ENCODE measurements around the gene WNT5B.

The WNT5B gene

DNA sequence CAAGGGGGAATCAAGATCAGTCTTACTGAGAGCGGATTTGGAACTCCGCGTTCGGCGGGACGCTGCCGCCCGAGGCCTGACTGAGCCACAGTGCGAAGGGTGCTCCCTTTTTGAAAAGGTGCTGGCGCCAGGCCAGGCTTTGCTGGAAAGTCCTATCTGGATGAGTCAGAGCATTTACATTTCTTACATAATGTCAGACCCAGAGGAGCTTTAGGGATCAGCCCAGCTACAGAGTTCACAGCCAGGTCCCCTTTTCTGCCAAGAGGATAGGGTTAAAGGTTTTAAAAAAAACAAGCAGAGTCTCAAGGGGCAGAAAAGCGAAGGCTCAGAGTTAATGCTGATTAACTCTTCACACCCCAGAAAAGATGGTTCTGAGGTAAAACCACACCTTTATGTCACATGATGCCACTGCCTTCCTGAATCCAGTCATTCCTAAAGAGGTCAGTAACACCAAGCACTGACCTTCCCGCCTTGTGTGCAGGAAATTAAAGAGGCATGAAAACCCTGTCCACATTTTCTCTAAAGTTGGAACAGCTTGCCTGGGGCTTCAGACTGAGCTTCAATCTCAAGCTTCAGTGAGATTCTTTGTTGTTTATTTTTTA, 22.9 kb upstream of the WNT5B start:
- peak; percentile 75 for ATAC-seq

DNA sequence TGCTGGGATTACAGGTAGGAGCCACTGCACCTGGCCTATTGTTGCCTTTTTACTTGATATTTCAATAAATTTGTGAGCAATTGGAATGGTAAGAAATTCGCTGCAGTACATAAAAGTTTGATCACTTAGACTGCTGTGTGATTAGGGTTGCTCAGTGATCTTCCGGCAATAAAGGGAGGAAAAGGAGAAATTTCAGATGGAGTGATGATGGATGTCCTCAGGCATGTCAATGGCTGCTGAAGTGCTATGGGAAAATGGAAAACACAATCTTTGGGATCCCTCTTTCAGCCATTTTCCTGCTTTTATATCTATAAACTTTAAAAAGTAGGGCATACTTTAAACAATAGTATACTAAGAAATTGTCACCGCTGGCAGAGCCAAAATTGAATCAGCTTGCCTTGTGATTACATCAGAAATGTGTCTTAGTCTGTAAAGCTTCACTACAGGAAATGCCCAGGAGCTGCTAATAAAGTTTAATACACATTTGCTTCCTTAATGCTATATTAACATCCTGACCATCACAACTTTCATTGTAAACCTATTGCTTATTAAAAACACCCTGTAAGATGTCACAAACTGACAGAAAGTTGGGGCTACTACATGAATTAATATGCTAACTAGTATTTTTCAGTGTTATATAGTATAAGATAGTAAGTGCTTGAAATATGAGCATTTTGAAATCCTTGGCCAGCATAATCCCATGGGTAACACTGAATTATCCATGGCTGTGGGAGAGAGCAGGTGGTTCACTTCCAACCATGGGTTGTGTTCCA, 20.9 kb upstream of the WNT5B start:
- ATAC-seq = no peak
- TF ChIP-seq TCF4 (CRISPR knock-in tag; IDR thresholded peaks at IDR 0.05; ENCODE audit: borderline replicate concordance) (no peak), BACH2 (CRISPR knock-in tag; IDR thresholded peaks at IDR 0.05; ENCODE audit: borderline replicate concordance) (no peak)
- TF ChIP-seq, protein P1, sequence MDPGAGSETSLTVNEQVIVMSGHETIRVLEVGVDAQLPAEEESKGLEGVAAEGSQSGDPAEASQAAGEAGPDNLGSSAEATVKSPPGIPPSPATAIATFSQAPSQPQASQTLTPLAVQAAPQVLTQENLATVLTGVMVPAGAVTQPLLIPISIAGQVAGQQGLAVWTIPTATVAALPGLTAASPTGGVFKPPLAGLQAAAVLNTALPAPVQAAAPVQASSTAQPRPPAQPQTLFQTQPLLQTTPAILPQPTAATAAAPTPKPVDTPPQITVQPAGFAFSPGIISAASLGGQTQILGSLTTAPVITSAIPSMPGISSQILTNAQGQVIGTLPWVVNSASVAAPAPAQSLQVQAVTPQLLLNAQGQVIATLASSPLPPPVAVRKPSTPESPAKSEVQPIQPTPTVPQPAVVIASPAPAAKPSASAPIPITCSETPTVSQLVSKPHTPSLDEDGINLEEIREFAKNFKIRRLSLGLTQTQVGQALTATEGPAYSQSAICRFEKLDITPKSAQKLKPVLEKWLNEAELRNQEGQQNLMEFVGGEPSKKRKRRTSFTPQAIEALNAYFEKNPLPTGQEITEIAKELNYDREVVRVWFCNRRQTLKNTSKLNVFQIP (CRISPR knock-in tag; IDR thresholded peaks at IDR 0.05; ENCODE audit: borderline replicate concordance, low read depth) = no peak
- TF ChIP-seq, protein P2, sequence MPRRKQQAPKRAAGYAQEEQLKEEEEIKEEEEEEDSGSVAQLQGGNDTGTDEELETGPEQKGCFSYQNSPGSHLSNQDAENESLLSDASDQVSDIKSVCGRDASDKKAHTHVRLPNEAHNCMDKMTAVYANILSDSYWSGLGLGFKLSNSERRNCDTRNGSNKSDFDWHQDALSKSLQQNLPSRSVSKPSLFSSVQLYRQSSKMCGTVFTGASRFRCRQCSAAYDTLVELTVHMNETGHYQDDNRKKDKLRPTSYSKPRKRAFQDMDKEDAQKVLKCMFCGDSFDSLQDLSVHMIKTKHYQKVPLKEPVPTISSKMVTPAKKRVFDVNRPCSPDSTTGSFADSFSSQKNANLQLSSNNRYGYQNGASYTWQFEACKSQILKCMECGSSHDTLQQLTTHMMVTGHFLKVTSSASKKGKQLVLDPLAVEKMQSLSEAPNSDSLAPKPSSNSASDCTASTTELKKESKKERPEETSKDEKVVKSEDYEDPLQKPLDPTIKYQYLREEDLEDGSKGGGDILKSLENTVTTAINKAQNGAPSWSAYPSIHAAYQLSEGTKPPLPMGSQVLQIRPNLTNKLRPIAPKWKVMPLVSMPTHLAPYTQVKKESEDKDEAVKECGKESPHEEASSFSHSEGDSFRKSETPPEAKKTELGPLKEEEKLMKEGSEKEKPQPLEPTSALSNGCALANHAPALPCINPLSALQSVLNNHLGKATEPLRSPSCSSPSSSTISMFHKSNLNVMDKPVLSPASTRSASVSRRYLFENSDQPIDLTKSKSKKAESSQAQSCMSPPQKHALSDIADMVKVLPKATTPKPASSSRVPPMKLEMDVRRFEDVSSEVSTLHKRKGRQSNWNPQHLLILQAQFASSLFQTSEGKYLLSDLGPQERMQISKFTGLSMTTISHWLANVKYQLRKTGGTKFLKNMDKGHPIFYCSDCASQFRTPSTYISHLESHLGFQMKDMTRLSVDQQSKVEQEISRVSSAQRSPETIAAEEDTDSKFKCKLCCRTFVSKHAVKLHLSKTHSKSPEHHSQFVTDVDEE (CRISPR knock-in tag; IDR thresholded peaks at IDR 0.05) = no peak

More for the DNA sequence above, 22.9 kb upstream of the WNT5B start:
- TF ChIP-seq, protein P3, sequence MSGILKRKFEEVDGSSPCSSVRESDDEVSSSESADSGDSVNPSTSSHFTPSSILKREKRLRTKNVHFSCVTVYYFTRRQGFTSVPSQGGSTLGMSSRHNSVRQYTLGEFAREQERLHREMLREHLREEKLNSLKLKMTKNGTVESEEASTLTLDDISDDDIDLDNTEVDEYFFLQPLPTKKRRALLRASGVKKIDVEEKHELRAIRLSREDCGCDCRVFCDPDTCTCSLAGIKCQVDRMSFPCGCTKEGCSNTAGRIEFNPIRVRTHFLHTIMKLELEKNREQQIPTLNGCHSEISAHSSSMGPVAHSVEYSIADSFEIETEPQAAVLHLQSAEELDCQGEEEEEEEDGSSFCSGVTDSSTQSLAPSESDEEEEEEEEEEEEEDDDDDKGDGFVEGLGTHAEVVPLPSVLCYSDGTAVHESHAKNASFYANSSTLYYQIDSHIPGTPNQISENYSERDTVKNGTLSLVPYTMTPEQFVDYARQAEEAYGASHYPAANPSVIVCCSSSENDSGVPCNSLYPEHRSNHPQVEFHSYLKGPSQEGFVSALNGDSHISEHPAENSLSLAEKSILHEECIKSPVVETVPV (CRISPR knock-in tag; IDR thresholded peaks at IDR 0.05) = no peak
- TF ChIP-seq ZNF70 (CRISPR knock-in tag; IDR thresholded peaks at IDR 0.05) = no peak
- TF ChIP-seq ZFP3 (CRISPR knock-in tag; IDR thresholded peaks at IDR 0.05) = no peak
- TF ChIP-seq ZFP30 (CRISPR knock-in tag; IDR thresholded peaks at IDR 0.05) = no peak
- TF ChIP-seq OSR1 (CRISPR knock-in tag; IDR thresholded peaks at IDR 0.05) = no peak
- no peak for TF ChIP-seq TOX (CRISPR knock-in tag; IDR thresholded peaks at IDR 0.05; ENCODE audit: borderline replicate concordance)
- no peak for TF ChIP-seq ZNF565 (CRISPR knock-in tag; conservative IDR thresholded peaks at IDR 0.05; ENCODE audit: low read depth)
- TF ChIP-seq CSDC2 (CRISPR knock-in tag; IDR thresholded peaks at IDR 0.05) = no peak
- no peak for TF ChIP-seq RARB (CRISPR knock-in tag; IDR thresholded peaks at IDR 0.05)
- TF ChIP-seq TCF4 (CRISPR knock-in tag; IDR thresholded peaks at IDR 0.05; ENCODE audit: borderline replicate concordance) = no peak
- TF ChIP-seq, protein P2 (CRISPR knock-in tag; IDR thresholded peaks at IDR 0.05) = no peak

DNA sequence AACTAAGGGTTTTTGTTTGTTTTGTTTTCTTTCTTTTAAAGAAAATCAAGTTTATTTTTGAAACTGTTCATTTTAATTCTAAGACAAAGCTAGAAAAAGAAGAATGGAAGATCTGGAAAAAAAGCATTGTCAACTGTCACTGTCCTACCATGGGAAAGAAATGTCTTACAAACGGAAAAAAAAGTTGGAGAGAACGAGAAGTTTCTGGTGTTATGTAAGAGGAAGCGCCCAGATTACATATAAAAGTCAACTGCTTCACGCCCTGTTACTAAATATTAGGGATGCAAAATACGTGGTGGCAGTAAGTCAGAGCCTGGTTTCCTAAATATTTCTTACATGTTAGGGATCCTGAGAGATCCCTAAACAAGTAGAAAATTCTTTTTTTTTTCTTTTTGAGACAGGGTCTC, 20.3 kb upstream of the WNT5B start:
- TF ChIP-seq ZNF8 (CRISPR knock-in tag; IDR thresholded peaks at IDR 0.05) (no peak), ESRRG (CRISPR knock-in tag; IDR thresholded peaks at IDR 0.05) (no peak), PPARA (CRISPR knock-in tag; IDR thresholded peaks at IDR 0.05; ENCODE audit: borderline replicate concordance) (no peak), ZNF70 (CRISPR knock-in tag; IDR thresholded peaks at IDR 0.05) (no peak), ZNF565 (CRISPR knock-in tag; conservative IDR thresholded peaks at IDR 0.05; ENCODE audit: low read depth) (no peak), GLIS3 (CRISPR knock-in tag; IDR thresholded peaks at IDR 0.05) (no peak)
- TF ChIP-seq, protein P2 (CRISPR knock-in tag; IDR thresholded peaks at IDR 0.05) = no peak
- TF ChIP-seq, protein P3 (CRISPR knock-in tag; IDR thresholded peaks at IDR 0.05) = no peak
- no peak for ATAC-seq

Measured in SK-N-SH treated with all-trans-retinoic acid at 6 μM for 48 hours (cell line).